OCI-LY7 (cell line): ENCODE measurements around the gene TMC8. TPM values are rescaled to one million over a fixed set of nuclear protein-coding genes. Genes with fewer than 3 reads are reported as not detected.
"Not testable (repeated sequence)": the region's sequence is repeated elsewhere in the genome, so short reads cannot be mapped to it uniquely, and the experiment has no call there.

Source experiments
- Bru-seq: library from RNA; stranded (reverse); fragments of 400-500 nt; gene quantifications from one replicate; lab custom pipeline; 2021; lab: Mats Ljungman, UMichigan
- BruChase-seq, 2 experiments: library from RNA; stranded (reverse); fragments of 400-500 nt; gene quantifications; one replicate each; lab custom pipeline; 2021; lab: Mats Ljungman, UMichigan
- BruUV-seq: library from RNA; stranded (reverse); fragments of 400-500 nt; replicated peaks from 2 replicates; lab custom pipeline; 2021; lab: Mats Ljungman, UMichigan
- CTCF ChIA-PET: fragments of 300-600 bp; sonication (Branson Sonifier 250); formaldehyde crosslinking; loops from one replicate; lab custom pipeline; 2022; ENCODE audit warnings: antibody characterized with exemption; ENCODE audit not compliant: unreplicated experiment; lab: Charles Lee
- POLR2A ChIA-PET: fragments of 300-600 bp; sonication (Branson Sonifier 250); formaldehyde crosslinking; loops from one replicate; lab custom pipeline; 2022; ENCODE audit warnings: antibody characterized with exemption; lab: Charles Lee
- DNase-seq: peaks from one replicate; pipeline ENCODE4 v3.0.0-alpha.2; 2015; ENCODE audit warnings: low spot score
- H2AFZ ChIP-seq: fragments of 200-600 bp; sonication (generic), shearing (Covaris generic); 2 replicates; pipeline ENCODE4 v1.6.1; 2014; ENCODE audit warnings: mild to moderate bottlenecking, antibody characterized with exemption, low read length, moderate library complexity
- H3K27ac ChIP-seq: fragments of 200-600 bp; sonication (generic); 2 replicates; pipeline ENCODE4 v1.5.1; 2014; ENCODE audit warnings: mixed run types, low read depth, mild to moderate bottlenecking, moderate library complexity, low read length, inconsistent platforms; ENCODE audit not compliant: poor library complexity, severe bottlenecking
- H3K36me3 ChIP-seq: fragments of 200-600 bp; sonication (generic); 2 replicates; pipeline ENCODE4 v1.6.1; 2014; ENCODE audit warnings: mild to moderate bottlenecking, antibody characterized with exemption, low read length, moderate library complexity, mixed read lengths; ENCODE audit not compliant: insufficient read depth
- H3K4me1 ChIP-seq: fragments of 200-600 bp; sonication (generic); 2 replicates; pipeline ENCODE4 v1.5.1; 2014; ENCODE audit warnings: mild to moderate bottlenecking, low read length; ENCODE audit not compliant: insufficient read depth, poor library complexity, severe bottlenecking
- H3K4me2 ChIP-seq: fragments of 200-600 bp; sonication (generic); 2 replicates; pipeline ENCODE4 v1.6.1; 2014; ENCODE audit warnings: mild to moderate bottlenecking, low read length
- H3K4me3 ChIP-seq: fragments of 200-600 bp; sonication (generic); 2 replicates; pipeline ENCODE4 v1.5.1; 2014; ENCODE audit warnings: mild to moderate bottlenecking, low read depth, low read length; ENCODE audit not compliant: poor library complexity, severe bottlenecking
- H3K79me2 ChIP-seq: fragments of 200-600 bp; sonication (generic); 2 replicates; pipeline ENCODE4 v1.6.1; 2016; ENCODE audit warnings: low read depth, mild to moderate bottlenecking, low read length, moderate library complexity, mixed read lengths; ENCODE audit not compliant: insufficient read depth
- H3K9me2 ChIP-seq: fragments of 200-600 bp; sonication (generic); 2 replicates; pipeline ENCODE4 v1.6.1; 2016; ENCODE audit warnings: mild to moderate bottlenecking, low read length, mixed read lengths; ENCODE audit not compliant: insufficient read depth
- H3K9me3 ChIP-seq: fragments of 200-600 bp; sonication (generic); 2 replicates; pipeline ENCODE4 v1.6.1; 2014; ENCODE audit warnings: mild to moderate bottlenecking, mixed run types, low read length, mixed read lengths
- H4K20me1 ChIP-seq: fragments of 200-600 bp; sonication (generic); 2 replicates; pipeline ENCODE4 v1.6.1; 2014; ENCODE audit warnings: mild to moderate bottlenecking, antibody characterized with exemption, low read length, moderate library complexity, mixed read lengths; ENCODE audit not compliant: insufficient read depth
- CTCF ChIP-seq: fragments of 200-600 bp; sonication (generic); conservative IDR thresholded peaks from 2 replicates; pipeline ENCODE4 v1.5.1; 2014; ENCODE audit warnings: mild to moderate bottlenecking, antibody characterized with exemption, low read length, moderate library complexity, mixed read lengths
- EZH2phosphoT487 ChIP-seq: fragments of 200-600 bp; sonication (generic); IDR thresholded peaks from 2 replicates; pipeline ENCODE4 v1.6.1; 2018; ENCODE audit warnings: low read depth, borderline replicate concordance, mild to moderate bottlenecking, mixed run types, antibody characterized with exemption, low read length, moderate library complexity, mixed read lengths
- intact Hi-C: fragments of 100-400 bp; cut with micrococcal nuclease; formaldehyde crosslinking; loops from one replicate; pipeline ENCODE4 v1.10.0; 2022; ENCODE audit not compliant: unreplicated experiment
- long read RNA-seq: library from polyadenylated mRNA; stranded (forward); transcript quantifications from one replicate; pipeline ENCODE4 v2.0.0, GENCODE V29; 2022
- total RNA-seq, 2 experiments: library from RNA; depleted of rRNA in 1 of 2; stranded (reverse); fragments of >200 nt in 1 of 2; shearing (Covaris generic) in 1 of 2; gene quantifications; 2 replicates each; pipeline ENCODE4 v1.2.3, GENCODE V29; 2014 to 2022

Gene TMC8
- total RNA-seq (2014; rRNA removed; shearing (Covaris generic)) (54.6 and 83.8 TPM in 2 replicates), total RNA-seq (2022) (219 and 236 TPM in 2 replicates), Bru-seq, nascent RNA (percentile 85 among the genes with signal in this experiment), BruChase-seq, experiment 1, labeled RNA remaining after a 6-hour chase (percentile 97 among the genes with signal in this experiment), BruChase-seq, experiment 2, labeled RNA remaining after a 2-hour chase (percentile 94 among the genes with signal in this experiment)
- long read RNA-seq, full-length matches to known transcripts, result 37 of 325 reads
- long read RNA-seq, partial matches to known transcripts, result 79 of 325 reads
- long read RNA-seq, other reads (novel, unspliced or antisense), result 209 of 325 reads

- peaks cover 15% of the 10 kb centered on the region; the same call in 1 of the 2 replicates for H3K79me2 ChIP-seq
- TF ChIP-seq CTCF (no peak), EZH2phosphoT487 (no peak)
- no peaks in the 10 kb centered on the region for H3K9me2 ChIP-seq
- peak; percentile 93 for DNase-seq
- H3K4me2 ChIP-seq, result peak within 1 kb of the TSS; percentile 96
- H2AFZ ChIP-seq, result no peak within 1 kb of the TSS
- H3K9me3 ChIP-seq, result no peaks in the 10 kb centered on the region
- intact Hi-C loops, result loop anchor here (5.0 kb wide), 2 partner anchors 122 to 1643 kb away; no protein-coding TSS in a partner anchor
- BruUV-seq, result no TSS peak
- H3K4me3 ChIP-seq, result peak within 1 kb of the TSS; percentile 81
- ChIA-PET POLR2A (interaction anchor here (1.0 to 1.7 kb wide), 8 partner anchors 11 to 172 kb away, joined by 3 to 5 read pairs (median 4); partner anchors contain the start of gene TNRC6C), CTCF (interaction anchor here (1.0 to 1.1 kb wide), 2 partner anchors 22 to 56 kb away, joined by 4 to 5 read pairs; partner anchors contain the start of genes AFMID and TK1)
- H4K20me1 ChIP-seq, result 0 out of 2 replicates have a peak, but pooled peaks cover 4% of the 10 kb centered on the region
- peaks cover 29% of the 10 kb centered on the region for H3K36me3 ChIP-seq
- peak within 1 kb of the TSS; percentile 91 for H3K27ac ChIP-seq
- H3K4me1 ChIP-seq, result peaks cover 76% of the 10 kb centered on the region
Measured at GRCh38 chr17:78130437-78131101, at the start of gene TMC8. Gene TMC8 (plus strand): TSS chr17:78130771. CDS start chr17:78131589, 818 bp downstream.

DNA sequence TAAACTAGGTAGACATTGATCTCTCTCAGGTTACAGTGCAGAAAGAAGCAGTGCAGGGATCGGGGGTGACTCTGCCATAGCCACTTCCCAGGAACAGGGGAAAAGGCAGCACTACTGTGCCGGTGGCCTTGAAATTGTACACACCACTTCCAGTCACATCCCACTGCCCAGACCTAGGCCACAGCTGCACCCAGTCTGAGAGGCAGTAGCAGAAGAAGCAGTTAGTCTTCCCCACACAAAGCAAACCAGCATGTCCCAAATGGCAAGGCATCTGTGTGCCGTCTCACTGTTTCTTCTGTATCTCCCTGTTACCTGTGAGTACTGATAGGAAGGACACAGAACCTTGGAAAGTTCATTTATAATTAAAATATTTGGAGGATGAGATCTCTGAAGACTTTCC, 49.0 kb upstream of the TMC8 start:
- intact Hi-C loops, result no loop called here
- Histone ChIP-seq H3K79me2 (no peaks in the 10 kb centered on the region), H2AFZ (no peak overlapping the region), H4K20me1 (no peaks in the 10 kb centered on the region), H3K27ac (no peak overlapping the region), H3K4me2 (no peak overlapping the region), H3K9me3 (no peaks in the 10 kb centered on the region), H3K9me2 (no peaks in the 10 kb centered on the region), H3K36me3 (peaks cover 18% of the 10 kb centered on the region), H3K4me3 (no peak overlapping the region), H3K4me1 (no peaks in the 10 kb centered on the region)
- TSS peak; percentile 13 for BruUV-seq
- no peak for TF ChIP-seq CTCF
- no peak for TF ChIP-seq EZH2phosphoT487
- ChIA-PET POLR2A (interaction anchor here (0.6 kb wide), 1 partner anchor 102 kb away, joined by 3 read pairs; no protein-coding TSS in a partner anchor), CTCF (no interaction called here)
- DNase-seq, result no peak

DNA sequence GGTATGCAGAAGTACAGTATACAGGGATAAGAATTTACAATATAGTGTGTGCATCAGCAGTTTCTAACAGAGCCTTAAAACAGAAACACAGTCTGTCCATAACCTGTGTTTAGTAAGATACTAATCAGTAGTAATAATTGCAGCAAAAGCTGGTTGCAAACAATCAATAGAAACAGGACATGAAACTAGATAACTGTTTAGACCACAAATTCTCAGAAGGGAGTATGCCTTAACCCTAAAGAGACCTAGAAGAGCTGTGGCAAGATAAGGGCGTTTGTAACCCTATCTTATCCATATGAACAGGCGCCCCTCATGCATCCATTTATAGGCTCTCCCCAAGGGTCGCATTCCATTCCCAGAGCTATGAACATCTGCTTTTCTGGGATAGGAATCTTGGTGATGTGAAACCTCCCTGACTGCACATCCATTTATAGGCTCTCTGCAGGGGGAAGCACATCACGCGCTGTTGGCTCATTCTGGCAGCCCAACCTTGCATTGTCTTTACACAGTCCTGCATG, 48.2 kb upstream of the TMC8 start:
- POLR2A ChIA-PET, result interaction anchor here (0.6 kb wide), 1 partner anchor 76 kb away, joined by 7 read pairs; no protein-coding TSS in a partner anchor
- H4K20me1 ChIP-seq, H3K27ac ChIP-seq, H2AFZ ChIP-seq, H3K4me2 ChIP-seq, DNase-seq, H3K4me3 ChIP-seq, CTCF ChIA-PET, BruUV-seq, H3K79me2 ChIP-seq, H3K9me2 ChIP-seq, H3K4me1 ChIP-seq, intact Hi-C loops, H3K9me3 ChIP-seq: not testable (repeated sequence)
- peaks cover 23% of the 10 kb centered on the region for H3K36me3 ChIP-seq
